NCI-H748 treated with DMSO at 0.1 percent for 48 hours (cell line): ENCODE results near the gene RHOJ.
"Not testable (repeated sequence)": the region's sequence is repeated elsewhere in the genome, so short reads cannot be mapped to it uniquely, and the experiment has no call there.

Experiments used
- DNase-seq: peaks from one replicate; lab custom pipeline; 2025; lab: John Stamatoyannopoulos, UW

The RHOJ gene

DNA sequence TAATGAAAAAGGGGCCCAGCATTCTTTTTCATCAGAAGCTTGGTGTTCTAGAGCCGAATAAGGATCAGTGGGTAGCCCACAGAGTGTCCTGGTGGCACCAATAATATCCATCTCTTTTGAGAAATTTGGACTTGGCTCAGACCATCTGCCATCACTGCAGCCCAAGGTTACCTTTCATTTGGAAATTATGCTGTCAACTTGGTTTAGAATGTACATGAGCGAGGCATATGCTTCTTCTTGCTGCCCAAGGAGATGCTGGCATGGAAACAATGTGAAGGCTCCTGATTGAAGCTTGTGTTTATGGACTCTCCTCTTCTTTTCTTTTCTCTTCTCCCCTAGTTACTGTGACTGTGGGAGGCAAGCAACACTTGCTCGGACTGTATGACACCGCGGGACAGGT is 64.5 kb downstream of the RHOJ start:
- DNase-seq = no peak

DNA sequence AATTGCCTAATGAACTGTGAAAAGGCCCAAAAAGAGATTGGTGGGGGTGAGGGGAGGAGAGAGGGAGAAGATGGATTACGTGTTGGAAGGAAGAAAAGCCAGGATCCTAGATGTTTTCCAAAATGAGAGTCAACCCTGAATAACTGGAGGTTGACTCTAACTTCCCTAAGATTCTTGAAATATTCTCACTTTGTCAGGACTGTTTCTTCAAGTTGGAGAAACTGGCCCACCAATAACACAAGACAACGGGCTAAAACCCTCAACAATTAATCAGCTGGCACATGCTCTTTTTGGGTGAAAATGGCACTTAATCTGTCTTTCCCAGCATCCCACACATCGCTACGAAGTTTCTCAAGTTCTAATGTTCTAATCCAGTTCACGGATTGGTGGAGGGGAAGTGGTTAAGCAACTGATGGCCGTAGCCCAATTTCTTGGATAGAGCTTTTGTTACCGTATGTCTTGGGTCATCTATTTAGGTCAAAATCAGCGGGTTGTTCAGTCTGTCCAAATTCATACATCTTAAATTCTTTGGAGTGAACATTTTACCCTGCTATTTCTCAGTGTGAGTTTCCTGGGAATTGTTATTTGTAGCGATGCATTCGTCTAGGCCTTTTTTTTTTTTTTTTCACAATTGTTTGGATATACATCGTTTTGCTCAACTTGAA is 65.5 kb downstream of the RHOJ start:
- no peak for DNase-seq

DNA sequence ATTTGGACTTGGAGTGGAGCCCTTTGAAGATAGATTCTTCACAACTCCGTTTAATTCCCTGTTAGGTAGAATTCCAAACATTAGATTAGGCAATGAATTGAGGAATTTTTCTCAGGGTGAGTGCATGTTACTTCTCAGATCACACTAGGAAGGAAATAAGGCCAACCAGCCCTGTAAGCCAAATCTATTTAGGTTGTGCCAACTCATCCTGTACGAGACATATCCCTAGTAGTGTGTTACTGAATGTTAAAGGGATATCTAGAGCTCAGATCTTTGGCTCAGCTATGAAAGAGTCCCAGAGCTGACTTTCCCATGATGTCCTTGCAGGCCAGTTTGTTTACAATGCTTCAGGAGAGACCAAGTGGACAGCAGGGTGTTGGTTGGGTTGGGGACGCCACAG is 68.9 kb downstream of the RHOJ start:
- no peak for DNase-seq

DNA sequence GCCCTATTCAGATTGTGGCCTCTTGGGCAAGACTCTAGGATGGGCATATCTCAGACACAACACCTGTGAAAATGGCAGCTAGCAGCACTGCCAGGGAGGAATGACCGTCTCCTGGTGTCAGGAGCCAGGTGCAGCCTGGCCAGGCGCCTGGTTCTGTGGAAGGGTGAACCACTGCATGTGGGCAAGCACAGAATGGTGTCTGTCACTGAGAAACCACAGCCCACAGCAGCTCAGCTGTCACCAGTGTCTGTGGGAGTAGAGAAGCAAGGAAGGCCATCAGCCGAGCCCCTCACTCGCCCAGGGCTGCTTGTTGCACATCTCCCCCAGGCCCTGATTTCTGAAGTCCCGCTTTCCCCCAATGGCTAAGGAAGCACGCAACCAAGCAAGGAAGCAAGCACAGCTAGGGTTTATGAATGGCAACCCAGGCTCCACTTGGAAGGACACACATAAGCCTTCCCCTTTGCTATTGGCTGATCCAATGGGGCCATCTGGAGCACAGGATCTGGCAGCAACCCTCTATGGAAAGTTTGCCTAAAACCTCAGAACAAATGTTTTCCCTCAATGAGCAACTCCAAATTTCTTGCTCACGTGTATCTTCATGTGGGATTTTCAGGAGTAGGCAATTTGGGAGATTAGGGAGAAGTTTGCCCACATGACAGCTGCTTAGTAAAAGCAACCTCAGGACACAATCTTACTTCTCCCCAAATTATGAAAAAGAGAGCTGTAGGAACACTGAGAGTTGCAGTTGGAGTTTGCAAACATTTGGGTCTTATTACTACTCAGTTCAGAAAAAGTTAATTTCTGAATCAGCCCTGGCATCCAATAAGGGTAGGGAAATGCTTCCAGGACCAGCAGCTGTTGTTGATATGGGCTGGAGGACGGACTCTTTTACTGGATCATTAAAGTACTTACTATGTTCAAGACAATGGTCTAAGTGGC is 69.7 kb downstream of the RHOJ start:
- no peak for DNase-seq

DNA sequence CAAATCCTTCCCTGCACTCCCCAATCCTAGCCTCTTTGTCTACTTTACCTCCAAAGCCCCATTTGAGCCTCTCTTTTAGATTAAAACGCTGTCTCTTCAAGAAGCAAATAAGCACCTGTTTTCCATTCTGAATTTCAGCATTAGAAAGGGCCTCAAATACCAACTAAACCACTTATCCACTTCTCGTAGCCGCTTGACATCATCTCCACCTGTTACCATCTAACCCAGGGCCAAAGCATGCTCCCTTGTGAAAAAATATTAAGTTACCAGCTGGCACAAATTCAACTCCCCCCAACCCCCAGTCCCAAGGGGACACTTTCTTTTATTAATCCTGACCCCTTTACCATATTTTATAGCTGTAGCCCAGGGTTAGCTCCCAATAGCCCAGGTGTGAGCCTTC is 71.4 kb downstream of the RHOJ start:
- DNase-seq = peak; percentile 99

DNA sequence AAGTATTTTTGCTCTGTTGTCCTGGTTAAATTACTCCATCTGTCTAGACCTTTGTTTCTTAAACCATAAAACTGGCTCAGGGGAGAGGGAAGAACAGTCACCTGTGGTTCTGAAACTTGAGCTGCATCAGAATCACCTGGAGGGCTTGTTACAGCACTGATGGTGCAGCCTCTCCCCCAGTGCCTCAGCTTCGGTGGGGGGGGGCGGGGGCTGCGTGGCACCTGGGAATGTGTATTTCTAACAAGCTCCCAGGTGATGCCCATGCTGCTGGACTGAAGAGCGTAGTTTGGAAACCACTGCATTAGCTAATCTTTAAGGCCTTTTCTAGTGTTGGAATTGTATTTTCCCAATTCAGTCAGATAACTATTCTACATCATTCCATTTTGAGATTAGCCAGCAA is 71.8 kb downstream of the RHOJ start:
- no peak for DNase-seq

DNA sequence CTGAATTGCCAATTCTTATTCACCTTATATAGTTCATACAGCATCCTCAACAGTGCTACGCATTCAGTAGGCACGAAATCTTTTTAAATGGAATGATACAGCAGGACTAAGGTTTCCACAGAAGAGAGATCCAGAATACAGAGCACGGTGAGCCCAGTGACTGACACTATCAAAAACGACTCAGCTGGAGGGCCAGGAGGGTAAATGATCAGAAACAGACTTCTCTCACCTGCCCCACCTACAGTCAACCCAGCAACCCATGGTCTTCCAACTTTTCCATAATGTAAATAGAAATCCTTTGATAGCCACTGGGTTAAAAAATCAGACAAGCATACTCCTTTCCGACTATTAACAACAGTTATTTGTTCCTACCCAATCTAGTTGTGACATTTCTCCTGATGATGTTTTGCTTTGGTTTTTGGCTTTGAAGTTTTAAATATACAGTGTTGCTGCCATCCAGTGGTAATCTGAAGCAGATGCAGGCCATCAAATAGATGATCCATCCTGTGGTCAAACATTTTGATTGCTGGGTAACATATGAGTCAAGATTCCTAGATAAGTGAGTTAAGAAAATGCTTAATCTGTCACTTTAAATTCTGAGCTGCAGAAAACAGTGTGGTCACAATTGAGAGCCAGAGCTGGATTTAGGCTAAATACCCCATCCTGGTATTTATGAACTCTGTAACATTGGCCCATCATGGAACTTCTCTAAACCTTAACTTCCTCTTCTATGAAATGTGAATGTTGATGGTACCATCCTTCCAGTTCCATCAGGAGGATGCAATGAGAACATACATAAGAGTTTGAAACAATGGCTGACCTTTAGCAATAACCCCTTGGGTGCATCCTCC is 72.5 kb downstream of the RHOJ start:
- DNase-seq = peak; percentile 91

DNA sequence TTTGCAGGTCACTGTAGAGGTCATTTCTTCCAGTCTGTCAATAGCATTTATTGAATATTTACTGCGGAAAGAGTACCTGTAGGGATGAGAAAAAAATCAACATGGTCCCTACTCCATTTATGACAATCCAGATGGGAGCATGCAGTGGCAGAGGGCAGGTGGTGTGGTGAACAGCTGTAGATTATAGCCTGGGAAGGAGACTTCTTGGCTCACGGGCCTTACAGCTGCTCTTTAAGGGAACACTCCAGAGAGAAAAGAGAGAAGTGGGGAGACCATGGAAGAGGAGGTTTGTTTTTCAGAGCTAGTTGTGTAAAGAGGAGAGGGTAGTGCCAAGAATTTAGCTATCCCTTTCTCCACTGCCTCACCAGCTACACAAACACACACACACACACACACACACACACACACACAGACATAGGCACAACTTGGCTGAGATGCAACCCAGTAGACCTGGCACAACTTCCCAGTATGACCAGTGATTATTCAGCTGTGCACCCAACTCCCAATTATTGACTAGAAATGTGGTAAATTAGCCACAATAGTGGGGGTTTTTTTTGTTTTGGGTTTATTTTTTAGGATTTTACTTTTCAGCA is 73.4 kb downstream of the RHOJ start:
- DNase-seq = peak; percentile 77

DNA sequence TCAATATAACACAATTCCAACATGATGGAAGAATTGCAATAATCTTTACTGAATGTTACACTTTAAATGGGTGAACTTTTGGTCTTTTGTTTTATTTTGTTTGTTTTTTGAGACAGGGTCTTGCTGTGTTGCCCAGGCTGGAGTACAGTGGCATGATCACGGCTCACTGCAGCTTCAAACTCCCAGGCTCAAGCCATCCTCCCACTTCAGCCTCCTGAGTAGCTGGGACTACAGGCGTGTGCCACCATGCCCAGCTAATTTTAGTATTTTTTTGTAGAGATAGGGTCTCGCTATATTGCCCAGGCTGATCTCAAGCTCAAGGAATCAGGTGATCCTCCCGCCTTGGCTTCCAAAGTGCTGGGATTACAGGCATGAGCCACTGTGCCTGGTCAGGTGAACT is 75.7 kb downstream of the RHOJ start:
- DNase-seq = not testable (repeated sequence)

DNA sequence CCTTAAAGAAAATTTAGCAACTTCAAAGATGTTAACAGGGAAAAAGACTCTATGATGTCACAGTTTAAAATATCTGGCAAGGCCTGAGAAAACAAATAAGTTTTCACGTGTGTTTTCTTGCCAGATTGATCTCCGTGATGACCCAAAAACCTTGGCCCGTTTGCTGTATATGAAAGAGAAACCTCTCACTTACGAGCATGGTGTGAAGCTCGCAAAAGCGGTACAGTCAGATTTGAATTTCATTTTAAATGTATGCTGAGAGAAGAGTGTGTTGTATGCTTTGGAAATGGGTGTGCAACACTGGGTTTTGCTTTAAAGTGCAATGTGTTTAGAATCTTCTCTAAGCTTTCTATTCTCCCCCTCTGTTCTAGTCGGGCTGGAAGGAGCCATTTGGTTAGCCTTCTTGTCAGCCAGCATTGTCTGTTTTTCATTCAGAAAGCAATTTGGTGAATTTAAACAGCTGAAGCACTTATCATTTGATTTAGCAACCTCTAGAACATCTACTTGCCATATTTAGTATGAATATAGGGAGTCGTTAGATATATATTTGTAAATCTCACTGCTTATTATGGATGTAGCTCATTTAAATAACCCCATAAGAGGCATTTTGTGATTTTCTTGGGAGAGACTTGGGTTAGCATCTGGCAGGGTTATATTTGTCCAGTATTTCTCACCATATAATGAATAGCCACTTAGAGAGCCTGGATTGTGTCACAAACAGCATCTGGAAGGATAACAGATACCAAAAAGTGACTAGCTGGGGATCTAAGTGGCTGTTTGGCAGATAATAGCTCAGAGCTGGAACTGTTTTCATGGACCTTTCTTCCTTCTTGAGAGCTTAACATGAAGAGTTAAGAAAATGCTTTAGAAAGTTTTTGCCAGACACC is 79.0 kb downstream of the RHOJ start:
- DNase-seq = no peak

DNA sequence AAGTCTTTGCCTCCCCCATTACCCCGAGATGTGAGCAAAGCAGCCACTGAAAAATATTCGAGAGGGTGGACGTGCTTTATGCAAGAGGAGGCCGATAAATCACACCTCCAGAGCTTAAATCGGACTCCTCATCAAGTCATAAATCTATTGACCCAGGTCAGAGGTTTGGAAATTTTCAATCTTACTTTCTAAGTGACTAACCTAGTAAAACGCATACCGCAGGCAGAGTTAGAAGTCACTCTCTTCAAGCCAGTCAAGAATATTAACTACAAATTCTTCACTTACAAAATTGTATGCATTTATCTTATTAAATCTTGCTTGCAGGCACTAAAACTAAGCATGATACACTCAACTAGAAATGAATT is 79.6 kb downstream of the RHOJ start:
- no peak for DNase-seq

DNA sequence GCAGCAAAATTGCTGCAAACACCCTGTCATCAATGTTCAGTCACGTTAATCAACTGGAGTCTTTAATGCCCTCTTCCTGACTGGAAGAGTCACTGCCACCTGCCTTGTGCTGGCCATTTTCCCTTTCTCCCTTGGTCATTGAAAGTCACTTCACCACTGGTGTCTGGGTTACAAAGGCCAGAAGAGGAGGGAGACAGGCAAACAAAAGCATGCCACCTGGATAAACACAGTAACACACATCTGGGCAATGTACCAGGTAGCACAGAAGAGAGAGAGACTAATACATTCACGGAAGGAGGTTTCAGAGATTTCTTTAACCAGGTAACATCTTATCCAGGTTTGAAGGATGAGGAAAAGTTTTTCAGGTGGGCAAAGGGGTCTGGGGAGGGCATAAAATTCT is 81.8 kb downstream of the RHOJ start:
- DNase-seq = peak; percentile 92

DNA sequence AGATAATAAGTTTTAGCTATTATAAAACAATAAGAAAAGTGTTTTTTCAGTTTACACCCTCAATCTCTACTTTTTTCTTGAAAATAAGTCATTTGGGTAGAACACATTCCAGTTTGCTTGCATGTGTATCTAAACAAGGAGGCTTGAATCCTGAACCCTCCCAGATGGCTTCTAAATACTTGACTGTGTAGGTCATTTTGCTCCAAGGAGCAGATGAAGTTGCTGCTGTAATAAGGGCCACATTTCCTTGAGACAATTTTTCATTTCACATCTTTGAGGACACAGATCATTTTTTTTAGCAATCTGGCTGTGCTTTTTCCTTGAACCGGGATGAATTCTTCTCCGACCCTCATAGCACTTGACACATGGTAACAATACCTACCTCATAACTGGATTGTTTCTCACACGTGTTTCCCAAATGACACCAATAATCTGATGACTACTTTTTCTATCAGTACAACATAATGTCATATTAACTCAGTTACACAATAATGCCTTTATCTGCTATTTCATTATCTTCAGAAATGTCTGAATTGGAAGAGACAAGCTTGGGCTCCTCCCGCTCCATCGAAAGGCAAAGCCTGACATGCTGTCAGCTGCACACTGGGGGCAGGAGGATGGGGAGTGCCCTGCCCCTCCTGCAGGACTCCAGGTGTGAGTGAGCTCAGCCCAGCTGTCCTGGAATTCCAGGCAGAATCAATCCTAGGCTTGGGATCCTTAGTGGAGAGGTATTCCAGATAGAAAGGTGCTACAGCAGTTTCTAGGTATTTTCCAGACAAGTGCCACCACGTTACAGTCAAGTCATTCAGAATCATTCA is 83.6 kb downstream of the RHOJ start:
- no peak for DNase-seq

DNA sequence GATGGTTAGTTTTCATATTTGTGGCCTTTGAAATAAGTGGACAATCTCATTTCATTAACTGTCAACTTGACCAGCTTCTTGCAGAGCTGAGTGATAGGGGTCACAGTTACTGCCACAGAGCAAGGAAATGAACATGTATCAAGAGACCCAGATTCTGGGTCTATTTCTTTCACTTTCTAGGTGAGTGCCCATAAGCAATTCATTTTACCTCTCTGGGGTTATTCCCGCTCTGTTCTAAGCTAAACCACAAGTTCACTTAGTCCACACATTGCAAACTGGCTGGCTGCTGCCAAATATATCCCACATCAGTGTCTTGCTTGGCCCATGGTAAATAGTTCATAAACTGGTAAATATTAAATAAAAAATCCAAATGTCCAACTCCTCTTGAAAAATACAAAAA is 84.6 kb downstream of the RHOJ start:
- no peak for DNase-seq

DNA sequence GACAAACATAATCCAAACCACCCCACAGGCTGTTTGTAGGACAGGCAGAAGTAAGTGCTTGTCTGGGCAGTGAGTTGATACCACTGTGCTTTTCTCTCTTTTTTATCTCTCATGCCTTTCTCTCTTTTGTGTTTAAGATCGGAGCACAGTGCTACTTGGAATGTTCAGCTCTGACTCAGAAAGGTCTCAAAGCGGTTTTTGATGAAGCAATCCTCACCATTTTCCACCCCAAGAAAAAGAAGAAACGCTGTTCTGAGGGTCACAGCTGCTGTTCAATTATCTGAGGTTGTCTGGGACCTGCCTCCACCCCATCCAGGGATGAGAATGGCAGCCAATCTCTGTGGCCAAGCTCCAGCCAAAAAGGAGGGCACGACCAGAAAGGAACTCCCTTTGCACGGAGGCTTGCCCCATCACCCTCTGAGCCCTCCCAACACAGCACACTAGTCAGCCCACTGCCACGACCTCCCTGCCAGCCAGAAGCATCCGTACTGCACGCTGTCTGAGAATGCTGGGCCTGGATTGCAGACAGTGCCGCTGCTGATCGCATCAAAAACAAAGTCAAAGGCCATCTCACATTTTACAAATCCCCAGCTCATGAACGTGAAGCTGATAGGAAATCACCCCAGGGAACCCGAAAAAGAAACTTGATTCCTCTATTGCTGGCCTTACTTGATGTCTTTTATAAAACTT is 86.6 kb downstream of the RHOJ start:
- no peak for DNase-seq

DNA sequence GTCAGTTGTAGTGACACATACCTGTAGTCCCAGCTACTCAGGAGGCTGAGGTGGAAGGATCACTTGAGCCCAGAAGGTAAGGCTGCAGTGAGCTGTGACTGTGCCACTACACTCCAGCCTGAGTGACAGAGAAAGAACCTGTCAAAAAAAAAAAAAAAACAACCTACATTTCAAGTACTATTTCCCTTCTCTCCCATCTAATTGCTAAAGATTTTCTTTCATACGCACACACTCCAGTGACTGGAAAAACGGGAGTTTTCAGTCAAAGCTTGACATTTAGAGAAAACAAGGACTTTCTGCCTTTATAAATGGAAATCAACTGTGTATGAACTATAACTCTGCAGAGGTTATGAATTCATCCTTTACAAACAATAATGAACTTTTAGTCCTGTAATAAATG is 88.6 kb downstream of the RHOJ start:
- no peak for DNase-seq

DNA sequence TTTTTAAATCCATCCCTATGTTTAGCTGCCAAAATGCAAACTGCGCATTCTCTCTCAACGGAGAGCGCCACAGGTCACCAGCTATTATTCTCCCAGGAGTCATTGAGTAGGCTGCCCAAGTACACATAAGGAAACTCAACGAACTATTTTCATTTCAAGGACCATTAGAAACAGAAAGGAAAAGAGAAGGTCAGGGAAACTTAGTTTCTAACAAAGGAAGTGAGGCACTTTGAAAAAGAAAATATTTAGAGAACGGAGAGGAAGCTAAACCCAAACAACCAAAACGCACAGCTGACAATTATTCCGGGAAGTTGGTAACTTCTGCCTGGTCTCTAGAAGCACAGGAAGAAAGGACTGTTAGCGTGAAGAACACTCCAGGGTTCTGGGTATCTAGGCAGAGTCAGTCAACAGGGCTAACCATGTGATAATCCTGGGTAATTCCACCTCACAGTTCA is 91.0 kb downstream of the RHOJ start:
- DNase-seq = no peak

DNA sequence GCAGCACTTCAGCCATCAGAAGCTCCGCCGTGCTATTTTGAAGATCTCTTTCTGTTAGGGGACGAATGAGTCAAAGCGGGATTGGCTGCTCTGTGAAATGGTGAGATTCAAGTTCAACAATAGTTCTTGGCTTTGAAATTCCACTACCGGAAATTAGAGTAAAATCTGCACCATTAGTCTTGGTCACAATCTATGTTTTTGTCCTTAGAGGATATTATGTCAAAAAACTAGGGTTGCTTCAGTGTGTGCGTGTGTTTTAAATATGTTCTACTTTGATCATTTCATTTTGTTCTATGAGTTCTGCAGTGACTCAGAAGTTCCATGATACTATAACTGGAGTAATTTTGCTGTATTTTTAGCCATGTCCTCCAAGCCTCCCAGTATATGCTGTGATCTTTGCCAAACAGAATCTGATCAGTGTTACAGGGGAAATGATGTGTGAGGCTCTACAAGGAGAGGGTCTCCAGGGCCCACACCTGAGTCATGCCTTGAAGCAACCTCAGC is 91.9 kb downstream of the RHOJ start:
- DNase-seq = no peak

DNA sequence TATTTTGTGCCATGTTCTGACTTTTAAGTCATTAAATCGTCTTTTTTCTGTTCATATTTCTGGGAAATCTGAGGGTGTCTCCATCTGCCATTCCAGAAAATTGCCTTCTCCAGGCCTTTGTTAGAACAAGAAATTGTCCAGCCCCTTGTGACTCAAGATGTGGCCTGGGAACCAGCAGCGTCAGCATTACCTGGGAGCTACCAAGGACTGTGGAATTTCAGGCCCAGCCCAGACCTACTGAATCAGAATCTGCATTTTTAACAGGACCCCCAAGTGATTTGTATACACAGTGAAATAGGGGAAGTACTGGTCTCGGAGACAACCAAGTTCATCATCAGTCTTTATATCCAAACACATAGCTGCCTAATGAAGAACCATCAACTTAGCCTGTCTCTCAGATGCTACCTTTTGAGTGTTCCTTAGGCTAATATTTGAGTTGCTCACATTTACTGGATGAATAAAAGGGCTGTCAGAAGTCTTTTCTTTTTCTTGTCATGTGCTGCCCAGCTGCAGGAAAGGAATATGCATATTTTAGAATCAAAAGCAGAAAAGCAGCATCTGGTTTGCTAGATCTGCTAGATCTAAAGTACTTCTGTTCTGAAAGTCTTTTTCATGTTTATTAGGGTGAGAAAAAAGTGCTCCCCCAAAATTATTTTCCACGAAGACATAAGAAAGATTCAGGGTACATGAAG is 93.3 kb downstream of the RHOJ start:
- no peak for DNase-seq
